AG04450 (cell line): Measurements from ENCODE around the gene BRSK2. TPM values are rescaled to one million over a fixed set of nuclear protein-coding genes. Genes with fewer than 3 reads are reported as not detected.
"Not testable (repeated sequence)": the region's sequence is repeated elsewhere in the genome, so short reads cannot be mapped to it uniquely, and the experiment has no call there.

ENCODE experiments used
- CTCF ChIA-PET: fragments of 300-600, 350-600 bp; formaldehyde crosslinking; extraction: SDS; loops from one replicate; lab custom pipeline; 2022; ENCODE audit warnings: antibody characterized with exemption, inconsistent platforms; lab: Charles Lee
- POLR2A ChIA-PET: fragments of 350-600 bp; formaldehyde crosslinking; extraction: SDS; loops from one replicate; lab custom pipeline; 2021; ENCODE audit warnings: antibody characterized with exemption, inconsistent platforms; lab: Yijun Ruan, JAX
- DNase-seq: peaks from one replicate; pipeline ENCODE4 v3.0.0-alpha.2; 2011; ENCODE audit warnings: low read depth, low spot score
- H3K27ac ChIP-seq: one replicate; pipeline ENCODE4 v1.5.1; 2012; ENCODE audit warnings: low read depth, low read length, control low read depth
- H3K27me3 ChIP-seq: one replicate; pipeline ENCODE4 v1.6.0; 2012; ENCODE audit warnings: low read length; ENCODE audit not compliant: control insufficient read depth, insufficient read depth
- H3K4me3 ChIP-seq: 2 replicates; pipeline ENCODE4 v1.5.1; 2011; ENCODE audit warnings: mild to moderate bottlenecking, low read depth, low read length, control low read depth
- H3K9me3 ChIP-seq: 2 replicates; pipeline ENCODE4 v1.5.1; 2012; ENCODE audit warnings: low read length; ENCODE audit not compliant: control insufficient read depth, insufficient read depth
- polyA plus RNA-seq: library from polyadenylated mRNA; depleted of rRNA; stranded (reverse); fragments of >200 nt; gene quantifications from 2 replicates; pipeline ENCODE4 v1.2.3, GENCODE V29; 2011
- TF ChIP-seq, protein P1 (sequence below): IDR thresholded peaks from 2 replicates; pipeline ENCODE4 v1.5.1; 2011; ENCODE audit warnings: low read depth, low read length, control low read depth, inconsistent platforms

The BRSK2 gene
- polyA plus RNA-seq, 1 experiment = 0.11 TPM

DNA sequence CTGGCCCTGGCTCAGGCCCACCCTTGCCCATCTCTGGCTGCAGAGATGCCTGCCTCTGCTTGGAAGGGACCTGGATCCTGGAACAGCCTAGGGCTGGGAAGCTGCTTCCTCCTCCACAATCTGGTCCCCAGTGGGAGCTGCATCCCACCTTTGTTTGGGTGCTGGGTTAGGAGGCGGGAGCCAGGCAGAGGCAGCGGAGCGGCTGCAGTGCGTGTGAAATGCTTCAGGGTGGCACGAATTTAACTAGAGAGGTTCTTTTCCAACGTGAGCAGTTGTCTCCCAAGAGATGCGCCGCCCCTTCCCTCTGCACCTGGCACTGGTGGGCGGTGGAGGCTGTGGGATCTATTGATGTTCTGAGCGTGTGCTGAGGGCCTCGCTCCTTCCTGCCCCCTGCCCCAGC is 31.6 kb downstream of the BRSK2 start:
- ChIA-PET POLR2A (no interaction called here), CTCF (no interaction called here)
- TF ChIP-seq, protein P1, sequence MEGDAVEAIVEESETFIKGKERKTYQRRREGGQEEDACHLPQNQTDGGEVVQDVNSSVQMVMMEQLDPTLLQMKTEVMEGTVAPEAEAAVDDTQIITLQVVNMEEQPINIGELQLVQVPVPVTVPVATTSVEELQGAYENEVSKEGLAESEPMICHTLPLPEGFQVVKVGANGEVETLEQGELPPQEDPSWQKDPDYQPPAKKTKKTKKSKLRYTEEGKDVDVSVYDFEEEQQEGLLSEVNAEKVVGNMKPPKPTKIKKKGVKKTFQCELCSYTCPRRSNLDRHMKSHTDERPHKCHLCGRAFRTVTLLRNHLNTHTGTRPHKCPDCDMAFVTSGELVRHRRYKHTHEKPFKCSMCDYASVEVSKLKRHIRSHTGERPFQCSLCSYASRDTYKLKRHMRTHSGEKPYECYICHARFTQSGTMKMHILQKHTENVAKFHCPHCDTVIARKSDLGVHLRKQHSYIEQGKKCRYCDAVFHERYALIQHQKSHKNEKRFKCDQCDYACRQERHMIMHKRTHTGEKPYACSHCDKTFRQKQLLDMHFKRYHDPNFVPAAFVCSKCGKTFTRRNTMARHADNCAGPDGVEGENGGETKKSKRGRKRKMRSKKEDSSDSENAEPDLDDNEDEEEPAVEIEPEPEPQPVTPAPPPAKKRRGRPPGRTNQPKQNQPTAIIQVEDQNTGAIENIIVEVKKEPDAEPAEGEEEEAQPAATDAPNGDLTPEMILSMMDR = no peak
- no peak for DNase-seq
- Histone ChIP-seq H3K9me3 (peaks cover 92% of the 10 kb centered on the region), H3K27me3 (no peaks in the 10 kb centered on the region), H3K27ac (no peak overlapping the region), H3K4me3 (no peak overlapping the region)

DNA sequence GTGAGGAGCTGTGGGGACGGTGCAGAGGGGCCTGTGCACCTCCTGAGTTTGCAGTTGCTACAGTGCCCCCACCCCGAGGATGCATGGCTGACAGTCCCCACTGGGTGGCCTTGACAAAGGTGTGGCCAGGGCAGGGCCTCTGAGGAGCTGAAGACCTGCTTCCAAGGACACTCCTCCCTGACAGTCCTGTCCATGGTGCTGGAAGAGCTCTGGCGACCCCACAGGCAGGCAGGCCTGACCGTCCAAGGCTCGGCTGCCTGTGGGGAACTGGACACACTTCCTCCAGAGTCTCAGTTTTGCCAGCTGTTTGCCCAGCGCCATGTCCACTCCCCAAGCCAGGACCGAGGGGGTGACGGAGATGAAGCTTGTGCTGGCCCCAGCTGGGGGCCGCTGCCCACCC is 32.7 kb downstream of the BRSK2 start:
- Histone ChIP-seq H3K9me3 (peaks cover 92% of the 10 kb centered on the region), H3K27ac (no peak overlapping the region), H3K4me3 (no peak overlapping the region), H3K27me3 (no peaks in the 10 kb centered on the region)
- CTCF ChIA-PET = interaction anchor here (0.6 kb wide), 1 partner anchor 318 kb away, joined by 4 read pairs; no protein-coding TSS in a partner anchor
- TF ChIP-seq, protein P1 = no peak
- POLR2A ChIA-PET = no interaction called here
- no peak for DNase-seq

DNA sequence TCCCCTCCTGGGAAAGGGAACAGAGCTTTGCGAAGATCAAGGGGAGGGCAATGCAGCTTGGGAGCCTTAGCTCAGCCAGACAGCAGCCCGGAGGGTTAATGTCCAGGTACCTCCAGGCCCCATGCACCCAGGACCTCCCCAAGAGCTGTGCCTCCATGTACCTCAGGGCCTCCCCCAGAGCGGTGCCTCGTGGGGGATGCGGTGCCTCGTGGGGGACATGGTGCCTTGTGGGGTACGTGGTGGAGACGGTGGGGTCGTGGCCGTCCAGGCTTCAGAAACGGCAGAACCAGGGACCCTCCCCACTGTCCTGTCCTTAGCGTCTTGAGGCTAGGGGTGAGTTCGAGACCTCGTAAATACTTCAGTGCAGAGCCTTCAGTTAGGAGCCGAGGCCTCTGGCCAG is 33.2 kb downstream of the BRSK2 start:
- ChIA-PET POLR2A (no interaction called here), CTCF (no interaction called here)
- TF ChIP-seq, protein P1 = no peak
- H3K9me3 ChIP-seq = peaks cover 95% of the 10 kb centered on the region
- DNase-seq = no peak
- no peak overlapping the region for H3K27ac ChIP-seq
- no peak overlapping the region for H3K4me3 ChIP-seq
- no peaks in the 10 kb centered on the region for H3K27me3 ChIP-seq

DNA sequence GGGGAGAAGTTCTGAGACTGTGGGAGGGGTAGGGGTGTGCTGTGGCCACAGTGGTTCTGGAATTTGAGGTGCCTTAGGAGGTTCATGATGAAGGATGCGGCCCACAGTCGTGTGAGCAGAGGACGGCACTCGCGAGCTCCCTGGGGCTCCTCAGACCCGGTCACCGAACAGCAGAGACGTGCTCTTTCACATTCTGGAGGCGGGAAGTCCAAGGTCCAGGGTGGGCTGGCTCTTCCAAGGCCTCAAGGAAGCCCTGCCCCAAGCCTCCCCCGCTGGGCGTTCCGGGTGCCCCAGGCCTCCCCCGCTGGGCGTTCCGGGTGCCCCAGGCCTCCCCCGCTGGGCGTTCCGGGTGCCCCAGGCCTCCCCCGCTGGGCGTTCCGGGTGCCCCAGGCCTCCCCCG is 33.7 kb downstream of the BRSK2 start:
- DNase-seq, H3K4me3 ChIP-seq, H3K27ac ChIP-seq, H3K27me3 ChIP-seq, POLR2A ChIA-PET, CTCF ChIA-PET: not testable (repeated sequence)
- H3K9me3 ChIP-seq = peaks cover 95% of the 10 kb centered on the region

DNA sequence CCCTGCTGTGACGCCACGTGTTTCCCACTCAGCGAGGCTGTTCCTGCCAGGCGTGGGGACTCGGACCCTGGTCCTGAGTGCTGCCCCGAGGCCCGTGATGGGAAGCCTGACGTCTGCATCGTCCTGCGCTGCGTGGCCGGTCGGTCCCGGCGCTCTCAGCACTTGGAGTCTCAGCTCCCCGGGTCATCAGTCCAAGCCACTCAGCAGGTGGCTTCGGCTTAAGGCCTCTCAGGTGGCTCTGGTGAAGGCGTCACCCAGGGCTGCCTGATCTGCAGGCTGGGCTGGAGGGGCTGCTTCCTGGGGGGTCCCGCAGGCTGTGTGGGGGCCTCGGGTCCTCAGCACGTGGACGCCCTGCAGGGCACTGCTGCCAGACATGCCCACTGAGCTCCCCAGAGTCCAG is 35.3 kb downstream of the BRSK2 start:
- ChIA-PET CTCF (no interaction called here), POLR2A (no interaction called here)
- TF ChIP-seq, protein P1 = no peak
- Histone ChIP-seq H3K4me3 (no peak overlapping the region), H3K9me3 (peaks cover 90% of the 10 kb centered on the region), H3K27me3 (no peaks in the 10 kb centered on the region), H3K27ac (no peak overlapping the region)
- DNase-seq = no peak

GRCh38 chr11:1425439-1425838 is 35.7 kb downstream of the BRSK2 start:
- H3K4me3 ChIP-seq = no peak overlapping the region
- no peak overlapping the region for H3K27ac ChIP-seq
- H3K9me3 ChIP-seq = peaks cover 85% of the 10 kb centered on the region
- ChIA-PET POLR2A (no interaction called here), CTCF (no interaction called here)
- TF ChIP-seq, protein P1 = no peak
- no peak for DNase-seq
- H3K27me3 ChIP-seq = no peaks in the 10 kb centered on the region
